Non-pigmented ciliary epithelial cell (primary cell): ENCODE data around the gene SLC25A25.
"Not testable (repeated sequence)": the region's sequence is repeated elsewhere in the genome, so short reads cannot be mapped to it uniquely, and the experiment has no call there.

Experiments
- DNase-seq: peaks from one replicate; pipeline ENCODE4 v3.0.0-alpha.2; 2010; ENCODE audit warnings: low read depth

Gene SLC25A25

GRCh38 chr9:128051932-128052709, 15.9 kb upstream of the SLC25A25 start:
- DNase-seq: no peak

- DNase-seq: no peak
Observed at GRCh38 chr9:128053560-128053959, 14.5 kb upstream of the SLC25A25 start.

- DNase-seq: no peak
Observed at GRCh38 chr9:128054087-128054486, 13.9 kb upstream of the SLC25A25 start.

GRCh38 chr9:128055344-128056040, 12.5 kb upstream of the SLC25A25 start:
- no peak for DNase-seq

GRCh38 chr9:128056086-128056485, 11.9 kb upstream of the SLC25A25 start:
- no peak for DNase-seq

GRCh38 chr9:128056887-128057723, 10.9 kb upstream of the SLC25A25 start:
- no peak for DNase-seq

- no peak for DNase-seq
Observed at GRCh38 chr9:128057724-128058409, 10.2 kb upstream of the SLC25A25 start.

- DNase-seq: no peak
Observed at GRCh38 chr9:128059365-128059983, 8.6 kb upstream of the SLC25A25 start.

GRCh38 chr9:128061275-128061960, 6.6 kb upstream of the SLC25A25 start:
- no peak for DNase-seq

- DNase-seq: no peak
Observed at GRCh38 chr9:128062279-128062678, 5.8 kb upstream of the SLC25A25 start.

- DNase-seq: no peak
Observed at GRCh38 chr9:128062846-128063831, 4.9 kb upstream of the SLC25A25 start.

GRCh38 chr9:128065907-128066712, 1.9 kb upstream of the SLC25A25 start:
- no peak for DNase-seq

- peak; percentile 99 for DNase-seq
Observed at GRCh38 chr9:128066713-128067644, 1.1 kb upstream of the SLC25A25 start, which contains the start of gene NAIF1. NAIF1 (minus strand) TSS chr9:128067320; CDS start chr9:128067101, 219 bp downstream.

GRCh38 chr9:128068386-128069205, 564 bp downstream of the SLC25A25 start:
- DNase-seq: no peak

- no peak for DNase-seq
Observed at GRCh38 chr9:128070874-128071273, 2.8 kb downstream of the SLC25A25 start.

GRCh38 chr9:128071475-128071874, 3.4 kb downstream of the SLC25A25 start:
- DNase-seq: not testable (repeated sequence)
